A673 (cell line): ENCODE measurements around the gene EI24. TPM values are rescaled to one million over a fixed set of nuclear protein-coding genes. Genes with fewer than 3 reads are reported as not detected.

Source experiments
- Bru-seq: library from RNA; stranded (reverse); fragments of 400-500 nt; gene quantifications from one replicate; lab custom pipeline; 2021; lab: Mats Ljungman, UMichigan
- BruChase-seq, 2 experiments: library from RNA; stranded (reverse); fragments of 400-500 nt; gene quantifications; one replicate each; lab custom pipeline; 2021; lab: Mats Ljungman, UMichigan
- BruUV-seq: library from RNA; stranded (reverse); fragments of 400-500 nt; replicated peaks from 2 replicates; lab custom pipeline; 2021; lab: Mats Ljungman, UMichigan
- CTCF ChIA-PET: fragments of 300-600 bp; sonication (Branson Sonifier 250); formaldehyde crosslinking; loops from one replicate; lab custom pipeline; 2022; ENCODE audit warnings: antibody characterized with exemption; lab: Charles Lee
- POLR2A ChIA-PET: fragments of 300-600 bp; sonication (Branson Sonifier 250); formaldehyde crosslinking; loops from one replicate; lab custom pipeline; 2022; ENCODE audit warnings: antibody characterized with exemption; ENCODE audit not compliant: low non-redundant PET; lab: Charles Lee
- DNase-seq: peaks from one replicate; pipeline ENCODE4 v3.0.0-alpha.2; 2015; ENCODE audit warnings: low spot score
- H3K27ac ChIP-seq: fragments of 200-600 bp; sonication (generic); 2 replicates; pipeline ENCODE4 v1.5.1; 2016; ENCODE audit warnings: mixed run types, low read depth, mild to moderate bottlenecking, mixed read lengths, antibody characterized with exemption, low read length; ENCODE audit not compliant: poor library complexity, severe bottlenecking
- H3K27me3 ChIP-seq: fragments of 200-600 bp; sonication (generic); replicated peaks from 2 replicates; pipeline ENCODE4 v1.6.1; 2017; ENCODE audit warnings: mixed run types, low read depth, mild to moderate bottlenecking, mixed read lengths, antibody characterized with exemption, low read length; ENCODE audit not compliant: insufficient read depth, poor library complexity
- H3K36me3 ChIP-seq: fragments of 200-600 bp; sonication (generic); 2 replicates; pipeline ENCODE4 v1.6.1; 2016; ENCODE audit warnings: mixed run types, mild to moderate bottlenecking, mixed read lengths, antibody characterized with exemption, low read length; ENCODE audit not compliant: insufficient read depth, poor library complexity, severe bottlenecking
- H3K4me1 ChIP-seq: fragments of 200-600 bp; sonication (generic); 2 replicates; pipeline ENCODE4 v1.6.1; 2017; ENCODE audit warnings: mixed run types, mild to moderate bottlenecking, mixed read lengths, antibody characterized with exemption, low read length; ENCODE audit not compliant: insufficient read depth, poor library complexity, severe bottlenecking
- H3K4me3 ChIP-seq: fragments of 200-600 bp; sonication (generic); 2 replicates; pipeline ENCODE4 v1.5.1; 2016; ENCODE audit warnings: low read depth, mixed run types, mild to moderate bottlenecking, mixed read lengths, low read length; ENCODE audit not compliant: poor library complexity, severe bottlenecking
- H3K9me3 ChIP-seq: fragments of 200-600 bp; sonication (generic); 2 replicates; pipeline ENCODE4 v1.6.1; 2016; ENCODE audit warnings: mixed run types, low read depth, mild to moderate bottlenecking, mixed read lengths, antibody characterized with exemption, low read length; ENCODE audit not compliant: poor library complexity, severe bottlenecking
- CTCF ChIP-seq: fragments of 300-800, 200-600 bp; sonication (generic); conservative IDR thresholded peaks from 2 replicates; pipeline ENCODE4 v1.5.1; 2017; ENCODE audit warnings: low read depth, mild to moderate bottlenecking, antibody characterized with exemption, low read length, moderate library complexity, mixed read lengths
- EZH2 ChIP-seq: fragments of 200-600 bp; sonication (generic); IDR thresholded peaks from 2 replicates; pipeline ENCODE4 v1.6.1; 2017; ENCODE audit warnings: borderline replicate concordance, low read depth, mild to moderate bottlenecking, mixed read lengths, antibody characterized with exemption, low read length; ENCODE audit not compliant: poor library complexity, severe bottlenecking
- intact Hi-C: fragments of 100-400 bp; cut with micrococcal nuclease; formaldehyde crosslinking; loops from one replicate; pipeline ENCODE4 v1.10.0; 2022; ENCODE audit not compliant: unreplicated experiment
- long read RNA-seq: library from polyadenylated mRNA; stranded (forward); transcript quantifications from one replicate; pipeline ENCODE4 v2.0.0, GENCODE V29; 2022
- total RNA-seq: library from RNA; stranded (reverse); gene quantifications from 2 replicates; pipeline ENCODE4 v1.2.3, GENCODE V29; 2021

The EI24 gene
- total RNA-seq, result 147 and 161 TPM in 2 replicates
- percentile 86 among the genes with signal in this experiment for Bru-seq, nascent RNA
- BruChase-seq, experiment 1, labeled RNA remaining after a 2-hour chase, result percentile 90 among the genes with signal in this experiment
- BruChase-seq, experiment 2, labeled RNA remaining after a 6-hour chase, result percentile 97 among the genes with signal in this experiment
- long read RNA-seq, transcript EI24-201 (11 exons, 2,455 nt), result major isoform, 339 of 421 reads
- long read RNA-seq, transcript EI24-211 (11 exons, 1,544 nt), result minor isoform, 7 of 421 reads
- long read RNA-seq, partial matches to known transcripts, result 13 of 421 reads
- long read RNA-seq, other reads (novel, unspliced or antisense), result 54 of 421 reads

GRCh38 chr11:125568970-125569914 is at the start of gene EI24:
EI24 (plus strand) TSS chr11:125569477; CDS start chr11:125572528, 3,051 bp downstream.
- DNase-seq, result peak; percentile 98
- ChIA-PET CTCF (no interaction called here), POLR2A (no interaction called here)
- no TSS peak for BruUV-seq
- peak within 1 kb of the TSS; percentile 92 for H3K27ac ChIP-seq
- TF ChIP-seq CTCF (peak; percentile 79), EZH2 (no peak)
- no peaks in the 10 kb centered on the region for H3K9me3 ChIP-seq
- peak within 1 kb of the TSS; percentile 92 for H3K4me3 ChIP-seq
- no peaks in the 10 kb centered on the region for H3K27me3 ChIP-seq
- H3K36me3 ChIP-seq, result peaks cover 18% of the 10 kb centered on the region
- intact Hi-C loops, result loop anchor here (10.0 kb wide), 1 partner anchor 316 kb away; the partner anchor contains the start of gene HYLS1
- peaks cover 13% of the 10 kb centered on the region for H3K4me1 ChIP-seq

GRCh38 chr11:125519860-125520834 is 49.1 kb upstream of the EI24 start:
- no peak overlapping the region for H3K27ac ChIP-seq
- ChIA-PET CTCF (no interaction called here), POLR2A (no interaction called here)
- intact Hi-C loops, result no loop called here
- no peak for TF ChIP-seq CTCF
- TF ChIP-seq EZH2, result no peak
- H3K4me1 ChIP-seq, result peaks cover 10% of the 10 kb centered on the region
- H3K4me3 ChIP-seq, result no peak overlapping the region
- DNase-seq, result no peak
- H3K9me3 ChIP-seq, result no peaks in the 10 kb centered on the region
- no TSS peak for BruUV-seq
- H3K36me3 ChIP-seq, result no peaks in the 10 kb centered on the region
- H3K27me3 ChIP-seq, result no peaks in the 10 kb centered on the region
